NCI-H82 treated with DMSO at 0.1 percent for 48 hours (cell line): ENCODE data around the gene DAPP1.
"Not testable (repeated sequence)": the region's sequence is repeated elsewhere in the genome, so short reads cannot be mapped to it uniquely, and the experiment has no call there.

ENCODE experiments used
- DNase-seq: peaks from one replicate; lab custom pipeline; 2025; ENCODE audit not compliant: unreplicated experiment; lab: John Stamatoyannopoulos, UW

DAPP1 gene

DNA sequence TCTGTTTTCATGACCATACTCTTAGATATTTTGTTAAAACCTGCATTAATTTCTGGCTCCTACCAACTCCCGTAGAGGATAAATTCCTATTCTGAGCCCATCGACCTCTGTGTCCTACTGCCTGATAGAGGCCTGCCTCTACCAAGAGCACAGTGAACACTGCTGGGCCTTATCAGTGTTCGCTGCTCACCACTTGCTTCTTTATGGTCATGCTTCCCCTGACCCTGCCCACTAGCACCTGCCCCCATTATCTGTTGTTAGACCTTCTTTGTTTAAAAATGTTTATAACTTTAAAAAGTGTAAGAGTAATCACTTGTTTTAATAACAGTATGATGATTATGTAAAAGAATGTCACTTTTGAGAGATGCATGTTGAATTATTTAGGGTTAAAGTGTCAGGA is 6.1 kb downstream of the DAPP1 start:
- no peak for DNase-seq

DNA sequence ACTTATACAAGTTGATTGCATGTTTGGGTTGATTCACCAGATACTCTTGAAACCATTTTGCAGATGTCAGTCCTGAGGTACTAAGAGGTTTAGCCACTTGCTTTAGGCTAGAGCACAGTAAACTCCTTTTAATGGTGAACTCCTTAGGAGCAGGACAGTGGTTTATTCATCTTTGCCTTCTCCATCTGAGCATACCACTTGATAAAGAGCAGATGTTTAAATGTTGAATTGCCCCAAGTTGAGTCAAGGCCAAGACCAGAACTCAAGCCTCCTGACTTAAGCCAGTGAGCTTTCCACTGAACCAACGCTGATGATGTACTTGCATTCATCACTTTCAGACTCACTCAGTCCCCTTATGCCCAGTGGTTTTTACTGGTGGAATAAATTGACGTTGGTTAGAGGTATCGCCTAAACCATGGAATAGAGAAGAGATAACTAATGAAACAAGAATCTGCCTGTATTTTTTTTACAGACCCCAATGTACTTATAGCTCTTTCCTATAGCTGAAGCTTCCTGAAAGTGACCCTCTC is 7.5 kb downstream of the DAPP1 start:
- DNase-seq: no peak

DNA sequence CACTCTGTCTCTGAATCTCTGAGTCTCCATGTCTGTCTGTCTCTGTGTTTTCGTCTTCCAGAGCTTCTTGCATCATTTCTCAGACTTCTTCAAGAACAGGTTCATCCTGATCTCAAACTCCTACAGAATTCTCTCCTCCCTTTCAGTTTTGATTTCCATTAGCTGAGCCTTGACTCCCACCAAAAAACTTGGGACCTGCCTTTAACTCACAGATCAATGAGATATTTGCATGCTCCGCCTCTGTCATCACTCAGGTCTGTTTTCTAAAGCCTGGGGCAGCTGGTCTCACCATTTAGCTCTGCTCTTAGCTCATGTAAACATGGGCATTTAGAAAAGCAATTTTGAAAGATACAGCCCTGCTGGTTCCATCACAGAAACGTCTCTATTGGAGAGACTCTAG is 8.6 kb downstream of the DAPP1 start:
- no peak for DNase-seq

DNA sequence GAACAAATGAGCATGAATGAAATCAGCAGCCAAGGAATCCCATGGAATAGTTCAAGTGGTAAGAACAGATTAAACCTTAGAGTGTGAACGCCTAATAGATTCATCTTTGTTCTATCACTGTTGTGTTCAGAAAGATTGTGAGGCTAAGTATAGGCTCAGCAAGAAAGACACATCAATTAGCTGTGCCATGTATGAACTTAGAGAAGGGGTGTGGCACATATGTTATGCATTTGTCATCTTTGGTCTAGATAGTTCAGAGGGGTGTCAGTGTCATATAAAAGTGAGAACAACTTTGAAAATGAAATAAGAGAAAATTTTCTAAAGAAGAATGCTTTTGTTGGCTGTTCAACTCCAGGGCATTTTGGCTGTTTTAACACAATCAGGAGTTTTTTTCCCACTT is 9.4 kb downstream of the DAPP1 start:
- no peak for DNase-seq

DNA sequence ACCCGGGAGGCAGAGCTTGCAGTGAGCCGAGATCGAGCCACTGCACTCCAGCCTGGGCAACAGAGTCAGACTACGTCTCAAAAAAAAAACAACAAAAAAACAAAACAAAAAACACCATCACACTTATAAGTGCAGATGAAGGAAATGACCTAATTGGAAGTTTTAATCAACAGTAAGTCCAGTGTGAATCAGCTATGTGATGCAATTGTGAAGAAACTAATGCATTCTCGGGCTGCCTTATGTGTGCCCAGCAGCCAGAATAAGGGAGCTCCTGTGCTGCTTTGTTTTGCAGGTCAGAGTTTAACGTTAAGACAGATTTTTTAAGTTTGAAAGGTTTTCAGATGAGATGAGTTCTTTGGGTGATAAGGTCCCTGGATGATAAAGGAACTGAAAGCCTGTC is 10.8 kb downstream of the DAPP1 start:
- DNase-seq: no peak

DNA sequence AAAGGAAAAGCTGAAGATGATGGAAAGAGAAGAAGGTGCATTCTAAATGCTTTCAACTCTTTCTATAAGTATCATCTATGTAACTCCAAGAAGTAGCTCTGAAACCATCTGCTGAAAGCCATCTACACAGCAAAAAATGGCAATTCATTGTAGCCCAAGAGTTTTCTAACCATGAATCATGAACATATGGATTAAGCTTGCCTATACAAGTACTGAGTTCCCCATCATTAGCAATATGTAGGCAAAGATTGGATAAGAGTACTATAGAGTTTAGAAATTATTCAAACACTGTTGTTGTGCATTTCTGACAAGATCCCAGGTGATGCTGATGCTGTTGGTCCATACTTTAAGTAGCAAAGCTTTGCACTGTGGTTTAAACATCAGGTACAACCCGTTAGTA is 11.2 kb downstream of the DAPP1 start:
- DNase-seq: no peak

DNA sequence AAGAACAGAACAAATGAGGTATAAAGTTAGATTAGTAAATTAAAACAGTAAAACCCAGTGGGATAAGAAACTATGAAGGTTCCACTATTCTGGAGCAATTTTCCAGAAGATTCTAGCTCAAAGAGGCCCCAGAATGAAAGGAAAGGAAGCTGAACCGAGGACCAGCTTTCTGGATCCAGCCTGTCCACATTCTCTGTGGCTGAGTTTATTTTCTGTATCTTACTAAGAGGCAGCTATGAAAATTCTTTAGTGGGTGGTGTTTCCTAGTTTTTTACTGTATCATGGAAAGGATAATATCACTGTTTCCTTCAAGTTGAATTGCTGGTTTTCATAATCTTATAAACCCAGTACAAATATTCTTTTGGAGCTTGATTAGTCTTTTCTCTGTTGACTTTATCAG is 11.8 kb downstream of the DAPP1 start:
- no peak for DNase-seq

DNA sequence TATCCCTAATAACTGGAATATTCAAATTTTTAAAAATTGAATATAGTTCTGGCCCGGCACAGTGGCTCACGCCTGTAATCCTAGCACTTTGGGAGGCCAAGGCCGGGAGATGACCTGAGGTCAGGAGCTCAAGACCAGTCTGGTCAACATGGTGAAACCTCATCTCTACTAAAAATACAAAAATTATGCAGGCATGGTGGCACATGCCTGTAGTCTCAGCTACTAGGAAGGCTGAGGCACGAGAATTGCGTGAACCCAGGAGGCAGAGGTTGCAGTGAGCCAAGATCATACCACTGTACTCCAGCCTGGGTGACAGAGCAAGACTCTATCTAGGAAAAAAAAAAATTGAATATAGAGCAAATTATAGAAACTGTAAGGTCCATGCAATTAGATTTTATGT is 13.4 kb downstream of the DAPP1 start:
- not testable (repeated sequence) for DNase-seq

DNA sequence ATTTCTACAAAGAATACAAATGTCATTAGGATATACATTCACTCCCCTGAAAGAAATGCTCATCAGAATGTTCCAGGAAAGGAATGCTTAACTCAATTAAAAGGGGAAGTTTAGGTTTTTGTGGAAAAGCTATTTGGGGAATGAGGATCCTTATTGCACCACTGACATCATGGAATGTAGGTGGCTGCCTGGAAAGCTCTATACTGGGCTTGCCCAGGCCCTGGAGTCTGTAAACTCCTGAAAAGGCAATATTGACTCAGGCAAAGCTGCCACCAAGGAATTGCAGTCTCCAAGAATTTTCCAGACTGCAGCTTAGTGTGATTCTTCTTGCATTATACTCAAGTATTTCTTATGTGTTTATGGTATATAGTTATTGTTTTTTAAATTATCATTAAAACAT is 15.7 kb downstream of the DAPP1 start:
- DNase-seq: no peak

DNA sequence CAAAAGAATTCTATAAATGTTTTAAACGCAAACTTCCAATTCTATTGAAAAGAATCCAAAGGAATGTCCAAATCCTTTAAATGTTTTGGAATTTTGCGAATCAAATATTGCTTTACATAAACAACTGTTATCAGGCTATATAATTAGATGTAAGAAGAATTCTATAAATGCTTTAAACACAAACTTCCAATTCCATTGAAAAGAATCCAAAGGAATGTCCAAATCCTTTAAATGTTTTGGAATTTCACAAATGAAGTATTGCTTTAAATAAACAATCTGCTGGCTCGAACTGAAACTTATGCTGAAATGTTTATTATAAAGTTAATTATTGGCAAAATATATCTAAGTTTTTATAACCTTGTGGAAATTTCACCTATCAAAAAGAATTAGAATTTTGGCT is 16.1 kb downstream of the DAPP1 start:
- no peak for DNase-seq

DNA sequence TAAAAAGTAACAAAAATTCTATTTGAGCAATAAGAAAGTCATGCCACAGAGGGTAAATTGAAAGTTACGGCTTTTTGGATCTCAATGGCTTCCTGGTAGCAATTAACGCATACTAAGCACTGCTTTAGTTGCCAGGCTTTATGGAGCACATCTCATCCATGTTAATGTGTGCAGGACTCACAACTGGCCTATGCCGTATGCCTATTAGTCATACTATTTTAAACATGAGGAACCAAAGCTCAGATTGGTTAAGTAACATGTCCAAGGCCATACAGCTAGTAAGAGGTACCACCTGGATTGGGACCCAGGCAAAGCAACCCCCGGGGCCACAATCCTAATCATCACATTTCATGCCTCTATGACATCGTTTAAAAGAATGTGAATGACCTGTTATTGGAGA is 17.1 kb downstream of the DAPP1 start:
- DNase-seq: no peak

DNA sequence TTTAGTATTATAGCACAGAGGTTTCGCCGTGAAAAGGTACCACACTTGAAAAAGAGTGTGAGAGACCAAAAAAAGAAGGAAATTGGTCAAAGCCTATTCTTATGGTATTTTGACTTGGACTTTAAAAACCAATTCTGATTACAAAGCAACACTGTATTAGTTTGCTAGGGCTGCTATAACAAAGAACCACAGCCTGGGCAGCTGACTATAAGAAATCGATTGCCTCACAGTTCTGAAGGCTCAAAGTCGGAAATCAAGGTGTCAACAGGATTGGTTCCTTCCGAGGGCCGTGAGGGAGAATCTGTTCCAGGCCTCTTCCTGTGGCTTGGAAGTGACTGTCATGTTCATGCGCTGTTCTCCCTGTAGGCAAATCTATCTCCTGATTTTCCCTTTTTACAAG is 17.9 kb downstream of the DAPP1 start:
- DNase-seq: no peak

DNA sequence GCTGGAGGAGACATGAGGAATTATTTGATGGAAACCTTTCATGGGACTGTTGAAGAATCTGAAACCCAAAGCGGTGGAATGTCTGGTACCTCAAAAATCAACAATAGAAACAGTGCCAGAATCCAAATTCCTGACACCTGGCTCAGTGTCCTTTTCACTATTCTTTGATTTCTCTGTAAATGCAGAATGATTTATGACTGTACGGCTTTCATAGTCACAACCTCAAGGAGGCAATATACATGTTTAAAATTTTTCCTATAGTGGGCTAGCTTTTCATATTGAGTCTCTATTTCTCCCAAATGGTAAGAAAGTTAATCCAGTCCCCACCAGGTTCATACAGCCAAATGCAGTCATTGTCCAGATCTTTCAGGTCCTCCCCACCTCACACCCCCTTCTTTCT is 19.3 kb downstream of the DAPP1 start:
- no peak for DNase-seq

DNA sequence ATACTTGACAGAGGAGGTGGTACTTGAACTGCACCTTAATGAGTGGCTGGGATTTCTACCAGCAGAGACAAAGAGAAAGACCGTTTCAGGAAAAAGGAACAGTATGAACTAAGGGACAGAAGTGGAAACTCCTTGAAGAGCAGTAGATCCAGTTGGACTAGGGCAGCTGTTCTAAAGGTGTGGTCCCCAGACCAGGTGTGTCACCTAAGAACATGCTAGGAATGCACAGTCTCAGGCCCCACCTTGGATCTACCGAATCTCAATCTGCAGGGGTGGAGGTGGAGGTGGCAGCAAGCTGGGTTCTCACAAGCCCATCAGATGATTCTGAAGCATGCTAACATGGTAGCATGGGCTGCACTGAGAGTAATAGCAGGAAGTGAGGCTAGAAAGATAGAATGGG is 22.3 kb downstream of the DAPP1 start:
- no peak for DNase-seq

DNA sequence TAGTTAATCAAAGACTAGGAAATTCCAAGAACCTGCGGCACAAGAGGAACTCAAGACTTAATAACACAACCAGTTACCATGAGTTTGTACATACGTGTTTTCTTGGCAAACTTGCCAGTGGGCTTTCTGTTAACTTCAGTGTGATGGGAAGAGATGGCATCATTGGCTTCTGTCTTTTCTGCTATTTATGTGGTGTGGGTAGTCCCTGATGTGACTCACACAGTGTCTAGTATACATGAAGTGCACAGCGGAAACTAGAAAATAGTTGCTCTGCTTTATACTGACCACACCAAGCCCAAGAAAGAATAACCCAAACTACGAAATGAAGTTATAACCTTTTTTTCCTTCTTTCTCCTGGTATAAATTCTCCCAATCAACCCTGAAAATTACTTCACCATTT is 24.5 kb downstream of the DAPP1 start:
- no peak for DNase-seq

DNA sequence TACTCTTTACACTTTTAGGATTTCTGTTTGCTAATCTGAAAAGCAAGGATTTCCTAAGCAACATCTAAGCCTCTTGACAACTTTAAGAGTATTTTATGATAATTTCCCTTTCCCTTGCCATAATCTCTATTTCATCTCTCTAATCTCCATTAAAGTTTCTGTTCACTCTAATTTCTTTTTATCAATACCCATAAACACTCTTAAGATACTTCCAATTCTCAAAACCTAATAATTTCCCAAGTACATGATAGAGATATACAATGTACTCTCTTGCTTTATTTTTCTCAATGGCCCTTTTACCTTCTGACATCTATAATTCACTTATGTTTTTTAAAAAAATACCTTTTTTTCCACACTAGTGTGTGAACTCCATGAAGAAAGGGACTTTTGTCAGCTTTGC is 26.8 kb downstream of the DAPP1 start:
- no peak for DNase-seq

DNA sequence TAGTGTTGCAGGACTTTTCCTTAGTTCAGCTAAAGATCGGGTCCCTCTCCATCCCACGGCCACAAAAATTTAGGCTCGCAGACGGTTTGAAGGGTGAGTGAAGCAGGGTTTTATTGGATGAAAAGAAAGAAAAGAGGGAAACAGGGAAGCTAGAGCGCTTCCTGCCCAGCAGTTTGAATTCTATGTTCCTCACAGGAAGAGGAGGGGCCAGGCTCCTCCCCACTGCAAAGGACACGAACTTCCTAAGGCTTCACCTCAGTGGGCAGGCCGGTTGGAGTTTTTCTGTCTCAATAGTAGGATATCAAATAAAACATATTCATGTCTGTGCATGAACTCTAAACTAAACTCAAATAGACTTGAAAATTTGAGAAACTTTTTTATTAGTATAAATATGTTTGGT is 27.4 kb downstream of the DAPP1 start:
- no peak for DNase-seq

DNA sequence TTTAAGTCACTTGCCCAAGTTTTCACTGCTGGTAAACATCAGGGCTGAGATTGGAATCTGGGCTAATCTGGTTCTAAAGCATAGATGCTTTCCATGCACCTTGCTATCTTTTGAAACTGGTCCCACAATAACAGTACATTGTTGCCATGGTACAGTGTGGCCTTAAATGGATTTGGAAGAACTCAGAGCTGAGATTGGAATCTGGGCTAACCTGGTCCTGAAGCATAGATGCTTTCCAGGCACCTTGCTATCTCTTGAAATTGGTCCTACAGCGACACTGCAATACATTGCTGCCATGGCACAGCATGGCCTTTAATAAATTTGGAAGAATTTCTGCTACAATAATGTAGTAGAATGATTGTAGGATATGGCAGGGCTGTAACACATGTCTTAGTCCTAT is 28.6 kb downstream of the DAPP1 start:
- no peak for DNase-seq

DNA sequence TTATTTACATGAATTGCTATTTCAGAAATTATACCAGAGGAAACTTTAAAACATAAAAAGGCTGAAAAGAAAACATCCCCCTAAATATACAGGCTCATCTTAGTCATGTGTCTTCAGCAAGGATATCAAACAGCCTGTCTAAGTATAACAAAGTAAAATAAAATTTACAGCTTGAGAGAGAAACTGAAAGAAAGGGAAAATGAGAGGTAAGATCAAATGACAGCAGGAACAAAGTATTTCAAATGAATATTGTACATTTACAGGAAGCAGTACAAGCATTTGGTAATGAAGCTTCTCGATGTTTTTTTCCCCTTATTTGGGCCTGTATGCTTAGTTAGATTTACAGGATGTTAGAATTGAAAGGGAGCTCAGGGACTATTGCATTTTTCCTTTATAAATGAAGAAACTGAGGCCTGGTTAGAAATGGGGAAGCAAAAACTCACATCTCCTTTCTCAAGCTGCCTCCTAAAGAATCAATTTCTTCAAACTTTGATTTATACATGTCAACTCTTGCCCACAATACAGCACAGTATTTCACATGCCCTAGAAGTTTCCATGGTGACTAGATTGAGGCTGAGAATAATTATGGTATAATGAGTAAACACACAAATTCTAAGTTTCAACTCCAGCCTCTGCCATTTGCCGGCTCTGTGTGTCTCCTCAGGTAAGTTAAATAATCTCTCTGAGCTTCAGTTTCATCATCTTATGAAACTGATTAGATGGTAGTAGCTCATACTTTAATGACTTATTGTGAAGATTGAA is 29.3 kb downstream of the DAPP1 start:
- DNase-seq: no peak

DNA sequence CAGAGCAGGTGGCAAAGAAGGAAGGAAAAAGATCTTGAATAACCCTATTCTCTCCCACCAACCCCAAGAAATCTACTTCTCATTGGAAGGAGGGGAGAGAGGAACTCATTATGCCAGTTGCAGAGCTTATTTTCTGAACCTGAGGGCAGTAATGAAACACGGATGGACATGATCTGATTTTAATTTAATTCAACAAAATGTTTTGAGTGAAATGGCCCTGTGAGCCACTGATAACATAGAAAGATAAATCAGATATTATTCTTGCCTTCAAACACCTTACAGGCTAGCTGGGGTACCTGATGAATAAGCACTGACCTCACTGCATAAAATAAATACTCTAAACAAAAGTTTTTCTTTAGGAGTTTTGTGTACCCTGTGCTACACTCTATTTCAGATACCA is 30.3 kb downstream of the DAPP1 start:
- DNase-seq: no peak

DNA sequence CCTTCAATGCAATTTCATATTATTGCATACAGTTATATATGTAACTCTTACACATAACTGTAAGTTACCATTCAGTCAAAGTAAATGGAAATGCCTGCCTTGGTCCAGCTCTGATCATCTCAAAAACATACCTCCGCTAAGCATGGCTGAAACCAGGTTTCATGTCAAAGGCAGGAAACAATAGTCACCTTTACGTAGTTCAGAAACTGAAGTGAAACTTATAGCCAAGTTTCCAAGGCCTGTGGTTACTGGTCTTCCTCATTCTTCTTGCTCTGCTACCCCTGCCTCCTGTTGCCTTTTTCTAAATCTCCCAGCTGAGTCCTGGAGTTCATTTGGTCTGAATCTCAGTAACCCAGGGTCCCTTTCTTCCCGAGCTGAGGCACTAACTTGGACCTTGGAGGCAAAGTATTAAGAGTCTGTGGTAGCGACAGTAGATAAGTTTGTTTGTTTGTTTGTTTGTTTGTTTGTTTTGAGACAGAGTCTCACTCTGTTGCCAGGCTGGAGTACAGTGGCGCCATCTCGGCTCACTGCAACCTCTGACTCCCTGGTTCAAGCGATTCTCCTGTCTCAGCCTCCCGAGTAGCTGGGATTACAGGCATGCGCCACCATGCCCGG is 30.8 kb downstream of the DAPP1 start:
- DNase-seq: no peak

DNA sequence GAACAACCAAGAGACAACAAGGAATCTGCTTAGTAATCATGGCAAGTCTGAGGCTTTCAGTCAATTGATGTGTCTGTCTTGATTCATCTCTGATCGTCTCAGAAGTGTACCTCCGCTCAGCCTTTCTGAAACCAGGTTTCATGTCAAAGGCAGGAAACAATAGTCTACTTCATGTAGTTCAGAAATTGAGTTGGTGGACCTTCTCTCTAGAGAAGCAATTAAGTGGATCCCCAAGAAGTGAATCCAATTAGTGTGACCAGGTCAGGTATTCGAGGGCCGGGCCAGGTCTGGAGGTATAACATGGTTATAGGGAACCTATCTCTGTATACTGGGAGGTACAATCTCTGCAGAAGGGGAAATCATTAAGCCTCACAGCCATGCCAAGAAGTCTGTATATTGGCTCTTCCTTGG is 32.0 kb downstream of the DAPP1 start:
- DNase-seq: no peak

DNA sequence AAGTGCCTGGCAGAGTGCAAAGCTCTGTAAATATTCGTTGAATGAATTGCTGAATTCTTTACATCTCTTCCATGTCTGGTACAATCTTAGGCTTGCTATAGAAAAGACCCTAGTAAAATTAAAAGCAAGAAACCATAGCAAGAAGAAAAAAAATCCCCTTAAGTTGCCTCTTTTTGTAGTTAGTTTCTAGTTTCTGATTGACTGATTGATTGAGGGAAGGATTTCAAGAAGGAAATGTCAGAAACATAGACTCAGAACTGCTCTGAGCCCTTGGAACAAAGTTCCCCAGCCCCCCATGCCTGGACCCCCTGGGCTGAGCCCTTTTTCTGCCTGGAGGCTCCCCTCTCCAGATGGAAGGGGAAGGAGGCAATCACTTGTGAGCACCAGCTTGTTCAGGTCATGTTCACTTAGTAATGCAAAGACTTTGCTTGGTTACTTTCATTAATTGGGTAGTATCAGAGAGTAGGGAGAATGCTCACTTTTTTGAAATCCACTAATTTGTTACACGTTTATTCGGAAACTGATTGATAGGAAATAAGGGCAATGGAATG is 35.6 kb downstream of the DAPP1 start:
- no peak for DNase-seq
